HG02763 (cell line): ENCODE measurements around the gene NCDN.

Experiments
- ATAC-seq: cut with Tn5 transposase; IDR thresholded peaks from one replicate; pipeline ENCODE4 v1.9.1; 2021; ENCODE audit warnings: mild to moderate bottlenecking, moderate library complexity; ENCODE audit not compliant: unreplicated experiment

The NCDN gene

GRCh38 chr1:35557611-35558373 lies at the start of gene NCDN:
NCDN (plus strand) TSS chr1:35557799; CDS start chr1:35558191, 392 bp downstream.
- ATAC-seq, result peak; percentile 78

GRCh38 chr1:35507947-35508346 lies 49.7 kb upstream of the NCDN start:
- ATAC-seq, result no peak

GRCh38 chr1:35509558-35509957 lies 48.0 kb upstream of the NCDN start:
- ATAC-seq, result no peak

- ATAC-seq, result no peak
These were observed 46.3 kb upstream of the NCDN start for GRCh38 chr1:35511305-35511704.

GRCh38 chr1:35518183-35518582 lies 39.4 kb upstream of the NCDN start:
- no peak for ATAC-seq

- no peak for ATAC-seq
These were observed 38.2 kb upstream of the NCDN start for GRCh38 chr1:35519432-35519831.

GRCh38 chr1:35524106-35524505 lies 33.5 kb upstream of the NCDN start:
- no peak for ATAC-seq

GRCh38 chr1:35530168-35530567 lies 27.4 kb upstream of the NCDN start:
- ATAC-seq, result no peak

GRCh38 chr1:35530946-35531345 lies 26.7 kb upstream of the NCDN start:
- ATAC-seq, result no peak

- no peak for ATAC-seq
These were observed 26.2 kb upstream of the NCDN start for GRCh38 chr1:35531368-35531767.

GRCh38 chr1:35532497-35533223 lies 24.9 kb upstream of the NCDN start:
- ATAC-seq, result no peak

GRCh38 chr1:35533586-35533985 lies 24.0 kb upstream of the NCDN start:
- ATAC-seq, result no peak

GRCh38 chr1:35535243-35535642 lies 22.4 kb upstream of the NCDN start:
- ATAC-seq, result no peak

GRCh38 chr1:35536556-35537162 lies 20.9 kb upstream of the NCDN start:
- no peak for ATAC-seq

GRCh38 chr1:35537806-35538205 lies 19.8 kb upstream of the NCDN start:
- ATAC-seq, result no peak

GRCh38 chr1:35539073-35539823 lies 18.4 kb upstream of the NCDN start:
- no peak for ATAC-seq

- ATAC-seq, result no peak
These were observed 17.8 kb upstream of the NCDN start for GRCh38 chr1:35539824-35540261.

GRCh38 chr1:35544976-35545375 lies 12.6 kb upstream of the NCDN start:
- ATAC-seq, result no peak

GRCh38 chr1:35546614-35547013 lies 11.0 kb upstream of the NCDN start:
- ATAC-seq, result no peak

GRCh38 chr1:35553851-35554250 lies 3.7 kb upstream of the NCDN start:
- ATAC-seq, result no peak
